Cardiac septum (tissue), 1 donor: ENCODE measurements around the gene ATP8A1. TPM values are rescaled to one million over a fixed set of nuclear protein-coding genes. Genes with fewer than 3 reads are reported as not detected.
"Not testable (repeated sequence)": the region's sequence is repeated elsewhere in the genome, so short reads cannot be mapped to it uniquely, and the experiment has no call there.

Experiments used
- DNase-seq: peaks from one replicate; pipeline ENCODE4 v3.0.0-alpha.2; 2020; ENCODE audit warnings: low spot score
- intact Hi-C: fragments of 100-400 bp; cut with DNase I; formaldehyde crosslinking; loops from one replicate; pipeline ENCODE4 v1.14.0; 2022
- total RNA-seq: library from RNA; stranded (reverse); fragmentation: NEBNext Ultra II Directional; extraction: Animal tissue kit (Norgen Biotek cat#: 25700); gene quantifications from one replicate; pipeline ENCODE4 v1.2.1, GENCODE V29; 2021
- donor health status: DM: no; HTN: no; CAD: no.

The ATP8A1 gene
- total RNA-seq, 1 donor from 2014 or later, result 22.1 TPM

DNA sequence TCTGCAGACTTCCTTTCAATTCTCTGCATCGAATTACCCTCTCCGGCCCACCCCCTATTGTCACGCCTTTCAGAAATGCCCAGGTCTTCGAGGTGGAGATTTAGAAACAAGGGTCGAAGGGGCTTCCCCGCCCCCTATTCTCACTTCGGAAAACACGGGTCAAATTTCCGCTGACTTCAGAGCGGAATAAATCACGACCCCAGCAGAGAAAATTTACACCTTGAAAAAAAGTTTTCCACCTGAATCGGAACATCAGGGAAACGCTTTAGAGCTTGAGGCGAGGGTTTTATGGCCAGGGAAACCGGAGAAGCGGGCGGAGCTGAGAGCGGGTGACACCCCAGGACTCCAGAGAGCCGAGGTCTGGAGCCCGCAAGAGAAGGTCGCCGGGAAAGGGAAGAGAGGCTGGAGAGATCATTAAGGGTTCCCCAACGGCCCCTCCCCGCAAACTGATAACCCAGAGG, 258.0 kb downstream of the ATP8A1 start:
- DNase-seq, result no peak

DNA sequence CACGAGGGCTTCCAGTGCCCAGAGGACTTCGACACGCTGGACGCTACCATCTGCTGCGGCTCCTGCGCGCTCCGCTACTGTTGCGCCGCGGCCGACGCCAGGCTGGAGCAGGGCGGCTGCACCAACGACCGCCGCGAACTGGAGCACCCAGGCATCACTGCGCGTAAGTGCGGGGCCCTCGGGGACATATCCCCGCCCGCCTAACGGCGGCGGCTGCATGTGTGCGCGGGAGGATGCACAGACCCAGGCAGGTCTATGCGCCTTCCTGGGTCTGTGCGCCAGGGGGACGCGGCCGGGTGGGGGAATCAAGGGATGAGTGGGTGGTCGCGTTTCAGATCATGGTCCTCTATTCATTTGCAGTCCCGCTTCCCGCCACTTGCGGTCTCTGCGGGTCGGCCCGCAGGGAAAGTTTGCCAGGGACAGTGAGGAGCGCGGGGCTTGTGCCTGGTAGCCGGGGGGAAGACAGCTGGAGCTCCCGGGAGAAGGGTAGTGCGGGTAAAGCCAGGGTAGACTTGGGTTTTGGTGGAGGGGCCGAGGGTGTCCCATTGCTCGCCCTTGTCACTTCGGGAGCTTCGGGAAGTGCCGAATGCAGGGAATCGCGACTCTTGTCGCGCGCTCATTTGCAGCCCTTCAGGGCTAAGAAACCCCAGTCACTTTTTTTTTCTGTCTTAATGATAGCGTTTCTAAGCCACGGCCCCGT, 258.6 kb downstream of the ATP8A1 start:
- no peak for DNase-seq
- intact Hi-C loops, result no loop called here

More for the DNA sequence above, 258.0 kb downstream of the ATP8A1 start:
- intact Hi-C loops, result no loop called here

DNA sequence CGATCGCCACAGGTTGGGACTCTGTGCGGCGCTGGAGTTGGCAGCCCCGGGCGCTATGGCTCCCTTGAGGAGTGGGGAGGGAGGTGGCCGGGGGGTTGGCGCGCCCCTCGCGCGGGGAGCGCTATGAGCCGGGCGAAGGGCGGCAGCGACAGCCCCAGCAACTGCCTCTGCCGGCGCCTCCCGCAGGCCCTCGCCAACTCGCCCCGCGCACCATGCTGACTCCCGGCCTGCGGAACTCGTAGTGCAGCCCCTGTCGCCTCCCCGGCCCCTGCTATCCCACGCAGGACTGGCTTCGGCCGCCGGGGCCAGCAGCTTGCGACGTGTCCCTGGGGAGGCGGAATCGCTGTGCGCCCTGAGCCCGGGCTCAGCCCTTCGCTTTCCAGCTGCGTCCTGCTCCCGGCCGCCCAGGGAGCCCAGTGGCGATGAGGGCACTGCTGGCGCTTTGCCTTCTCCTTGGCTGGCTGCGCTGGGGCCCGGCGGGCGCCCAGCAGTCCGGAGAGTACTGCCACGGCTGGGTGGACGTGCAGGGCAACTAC, 259.2 kb downstream of the ATP8A1 start:
- intact Hi-C loops, result no loop called here
- DNase-seq, result no peak

DNA sequence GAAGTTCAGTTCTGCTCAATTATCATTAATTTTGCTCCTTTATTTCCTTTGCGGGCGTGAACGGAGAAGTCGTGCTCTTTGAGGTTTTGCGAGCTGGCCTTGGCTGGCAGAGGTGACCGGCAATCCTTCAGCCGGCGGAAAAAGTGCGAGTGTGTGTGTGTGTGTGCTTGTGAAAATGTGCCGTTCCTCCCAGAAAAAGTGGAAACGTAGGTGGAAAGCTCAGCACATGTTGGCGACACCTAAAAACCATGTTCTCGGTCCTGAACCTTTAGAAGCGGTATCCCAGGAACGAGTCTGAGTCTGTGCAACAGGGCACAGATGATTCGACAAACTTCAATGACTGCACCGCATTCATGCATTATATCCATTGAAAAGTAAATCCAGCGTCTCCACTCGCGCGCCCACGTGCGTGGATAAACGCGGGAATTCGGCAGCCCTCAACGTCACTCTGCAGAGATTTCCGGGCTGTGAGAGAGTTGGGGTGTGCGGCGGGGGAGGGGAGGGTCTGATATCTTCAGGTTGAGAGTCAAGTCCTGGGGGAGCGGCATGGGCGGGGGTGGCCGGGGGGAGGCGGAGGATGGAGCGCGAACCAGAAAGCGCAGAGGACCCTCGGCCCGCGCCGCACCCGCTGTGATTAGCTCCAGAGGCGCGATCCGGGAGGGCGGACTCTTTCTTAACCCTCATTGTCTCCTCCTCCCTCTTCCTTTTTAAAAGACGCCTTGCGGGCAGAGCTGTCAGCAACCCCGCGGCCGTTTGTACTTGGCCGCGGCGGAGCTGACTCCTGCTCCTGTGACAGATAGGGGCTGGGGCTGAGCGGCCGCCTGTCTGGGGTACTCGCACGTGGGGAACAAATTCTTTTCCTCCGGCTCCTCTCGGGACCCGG, 259.9 kb downstream of the ATP8A1 start, which contains the start of gene SHISA3:
SHISA3 (plus strand) TSS at position 737 of the 883 bp plus-strand sequence. CDS start 569 bp downstream, outside the sequence.
- intact Hi-C loops, result no loop called here
- no peak for DNase-seq

DNA sequence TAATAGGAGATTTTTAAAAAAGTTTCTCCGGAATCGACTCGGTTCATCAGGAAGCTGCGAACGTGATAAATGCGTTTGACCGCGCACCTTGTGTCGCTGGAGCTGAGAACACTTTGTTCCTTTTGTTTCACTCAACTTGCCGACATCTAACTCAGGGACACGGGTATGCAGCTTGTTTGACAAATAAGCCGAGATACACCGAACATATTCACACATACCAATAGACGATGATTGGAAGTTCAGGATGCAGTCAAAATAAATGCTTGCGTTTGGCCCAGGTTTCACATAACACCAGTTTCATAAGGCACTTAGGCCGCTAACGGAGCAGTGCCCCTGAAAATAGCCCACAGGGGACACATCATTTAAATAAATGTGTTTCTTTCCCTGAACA, 260.5 kb downstream of the ATP8A1 start:
- intact Hi-C loops, result no loop called here
- no peak for DNase-seq

DNA sequence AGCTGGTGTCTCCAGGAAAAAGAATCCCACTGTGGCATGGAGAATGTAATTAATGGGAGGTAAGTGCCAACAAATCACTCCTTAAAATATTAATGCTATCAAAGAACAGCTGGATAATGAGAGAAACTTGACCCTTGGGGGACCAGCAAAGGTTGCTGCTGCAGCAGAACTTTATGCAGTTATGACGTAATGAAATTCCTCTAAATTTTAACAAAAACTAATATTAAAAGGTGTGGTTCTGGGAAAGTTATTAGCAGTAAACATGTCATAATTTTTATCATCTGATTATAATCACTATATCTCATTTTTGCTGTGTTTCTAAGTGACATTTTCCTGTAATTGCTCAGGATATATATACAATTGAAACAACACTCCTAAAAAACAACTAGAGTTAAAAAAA, 261.3 kb downstream of the ATP8A1 start:
- intact Hi-C loops, result no loop called here
- no peak for DNase-seq

DNA sequence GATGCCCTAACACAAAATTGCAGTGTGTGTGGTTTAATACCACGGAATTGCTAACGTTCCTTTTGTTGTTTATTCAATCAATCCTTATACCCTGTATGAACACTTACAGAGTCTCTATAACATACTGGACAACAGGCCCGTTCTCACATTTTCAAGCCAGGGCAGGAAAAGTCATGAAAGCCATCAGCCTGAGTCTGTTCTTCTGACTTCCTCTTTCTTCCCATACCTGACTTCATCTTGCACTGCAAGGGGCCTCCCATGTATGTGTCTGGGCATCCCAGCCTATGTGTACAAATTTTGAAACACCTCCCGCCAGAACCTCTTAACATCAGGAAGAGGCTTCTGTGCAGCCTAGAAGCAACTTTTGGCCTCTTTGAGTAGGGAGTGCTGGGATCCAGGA, 264.5 kb downstream of the ATP8A1 start:
- intact Hi-C loops, result no loop called here
- no peak for DNase-seq

DNA sequence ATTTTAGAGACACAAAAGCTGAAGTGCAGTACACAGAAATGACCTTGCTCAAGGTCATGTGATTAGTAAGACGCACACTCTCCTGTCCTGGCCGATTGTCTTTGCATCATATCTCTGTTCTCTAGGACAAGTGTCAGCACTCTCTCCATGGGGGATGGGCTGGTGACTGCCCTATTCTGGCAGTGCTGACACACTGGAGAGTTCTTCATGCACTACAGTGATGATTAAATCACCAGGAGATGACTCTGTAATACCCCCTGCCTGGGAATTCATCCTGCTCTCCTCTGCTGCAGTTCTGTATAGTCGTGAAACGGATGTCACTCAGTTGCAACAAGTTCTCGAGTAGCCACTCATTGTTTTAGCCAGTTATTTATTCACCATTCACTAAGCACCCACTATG, 264.9 kb downstream of the ATP8A1 start:
- DNase-seq, result no peak
- intact Hi-C loops, result no loop called here

DNA sequence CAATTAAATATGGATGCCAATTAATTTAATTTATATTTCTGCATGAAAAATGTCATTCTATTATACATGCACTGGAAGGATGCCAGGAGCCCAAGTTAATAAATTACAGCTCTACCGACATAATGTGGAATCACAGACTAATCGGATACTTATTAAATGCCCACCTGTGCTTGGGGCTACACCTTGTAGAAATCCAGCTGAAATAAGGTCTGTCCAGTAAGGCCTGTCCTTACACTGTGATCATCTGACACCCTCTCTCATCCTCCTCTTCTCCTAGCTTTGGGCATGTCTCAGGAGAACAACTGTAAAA, 265.6 kb downstream of the ATP8A1 start:
- no peak for DNase-seq
- intact Hi-C loops, result no loop called here

DNA sequence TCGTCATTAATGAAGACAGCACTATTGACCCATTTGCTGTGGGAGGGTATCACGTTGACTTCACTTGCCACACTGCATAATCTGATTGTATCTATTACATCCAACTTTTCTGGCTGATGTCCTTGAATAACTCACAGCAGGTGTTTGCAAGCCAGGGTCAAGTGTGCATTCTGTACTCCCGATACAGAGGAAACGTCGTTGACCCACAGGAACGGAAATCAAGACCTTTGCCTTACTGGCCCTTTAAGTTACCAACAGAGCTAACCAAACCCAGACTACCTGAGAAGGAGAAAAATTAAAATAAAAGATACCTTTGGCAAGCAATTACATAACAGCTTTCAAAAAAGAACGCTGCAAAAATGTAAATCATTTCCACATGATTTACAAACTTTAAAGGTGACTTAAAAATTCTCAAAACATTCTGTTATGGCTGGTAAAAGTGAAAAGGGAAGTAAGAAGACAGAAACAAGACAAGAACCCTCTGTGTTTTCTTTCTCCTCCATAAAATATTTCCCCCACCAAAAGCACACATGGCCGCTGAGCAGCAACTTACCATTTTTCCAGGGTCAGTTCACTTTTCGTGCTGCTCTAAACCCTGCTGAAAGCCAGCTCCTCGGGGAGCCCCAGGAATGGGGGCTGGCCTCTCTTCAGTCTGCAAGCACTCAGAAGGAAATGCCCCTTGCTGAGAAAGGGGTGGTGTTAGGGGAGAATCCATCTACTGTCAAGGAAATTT, 266.1 kb downstream of the ATP8A1 start:
- no peak for DNase-seq
- intact Hi-C loops, result no loop called here

DNA sequence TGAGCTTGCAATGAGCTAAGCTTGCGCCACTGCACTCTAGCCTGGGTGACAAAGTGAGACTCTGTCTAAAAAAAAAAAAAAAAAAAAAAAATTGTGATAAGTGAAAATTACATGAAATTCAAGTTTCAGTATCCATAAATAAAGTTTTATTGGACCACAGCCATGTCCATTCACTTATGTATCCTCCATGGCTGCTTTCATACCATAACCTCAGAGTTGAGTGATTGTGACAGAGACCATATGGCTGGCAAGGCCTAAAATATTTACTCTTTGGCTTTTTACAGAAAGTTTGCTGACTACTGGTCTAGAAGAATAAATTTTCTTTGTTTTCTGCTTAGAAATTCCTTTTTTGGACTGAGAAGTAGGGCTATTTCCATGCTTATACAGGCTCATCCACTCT, 271.4 kb downstream of the ATP8A1 start:
- DNase-seq, result no peak
- intact Hi-C loops, result no loop called here

DNA sequence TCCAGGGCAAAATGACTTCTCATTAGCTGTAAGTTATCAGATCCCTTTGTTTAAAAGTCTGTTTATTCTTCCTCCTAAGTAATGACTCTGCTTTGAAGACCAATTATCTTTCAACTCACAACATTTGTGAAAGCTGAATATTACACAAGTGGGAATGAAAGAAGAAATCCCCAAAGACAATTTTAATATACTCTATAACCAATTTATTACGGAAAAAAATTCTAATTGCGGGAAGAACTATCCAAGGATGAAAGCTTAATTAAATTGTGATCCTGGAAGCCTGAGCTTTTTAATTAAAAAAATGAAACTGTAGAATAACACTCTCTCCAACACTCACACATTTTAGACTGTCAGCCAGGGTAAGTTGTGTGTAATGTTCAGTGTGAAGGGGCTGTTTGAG, 275.2 kb downstream of the ATP8A1 start:
- intact Hi-C loops, result no loop called here
- DNase-seq, result no peak

DNA sequence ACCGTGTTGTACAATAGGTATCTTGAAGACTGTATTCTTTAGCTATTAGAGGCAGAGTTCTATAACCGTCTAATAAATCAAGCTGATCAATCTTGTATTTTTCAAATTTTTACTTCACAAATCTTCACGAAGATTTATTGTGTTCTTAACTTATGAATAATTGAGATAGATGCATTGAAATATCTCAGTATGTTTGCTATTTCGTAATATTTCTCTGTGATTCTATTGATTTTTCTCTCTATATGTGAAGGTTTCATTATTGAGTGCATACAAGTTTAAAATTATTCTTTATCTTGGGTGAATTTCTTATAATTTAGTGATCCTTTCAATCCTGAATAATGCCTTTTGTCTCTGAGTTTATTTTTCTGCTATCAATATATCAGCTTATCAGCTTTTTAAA, 279.4 kb downstream of the ATP8A1 start:
- no peak for DNase-seq
- intact Hi-C loops, result no loop called here

DNA sequence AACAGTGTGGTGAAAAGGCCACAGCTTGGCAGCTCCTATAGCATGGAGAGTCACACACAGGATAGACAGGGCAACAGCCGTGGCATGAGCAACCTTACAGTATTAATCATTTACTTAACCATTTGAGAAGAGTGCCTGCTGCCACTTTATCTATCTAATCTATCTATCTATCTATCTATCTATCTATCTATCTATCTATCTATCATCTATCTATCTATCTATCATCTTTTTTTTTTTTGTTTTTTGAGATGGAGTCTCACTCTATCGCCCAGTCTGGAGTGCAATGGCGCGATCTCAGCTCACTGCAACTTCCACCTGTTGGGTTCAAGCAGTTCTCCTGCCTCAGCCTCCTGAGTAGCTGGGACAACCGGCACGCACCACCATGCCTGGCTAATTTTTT, 284.6 kb downstream of the ATP8A1 start:
- DNase-seq, intact Hi-C loops: not testable (repeated sequence)

DNA sequence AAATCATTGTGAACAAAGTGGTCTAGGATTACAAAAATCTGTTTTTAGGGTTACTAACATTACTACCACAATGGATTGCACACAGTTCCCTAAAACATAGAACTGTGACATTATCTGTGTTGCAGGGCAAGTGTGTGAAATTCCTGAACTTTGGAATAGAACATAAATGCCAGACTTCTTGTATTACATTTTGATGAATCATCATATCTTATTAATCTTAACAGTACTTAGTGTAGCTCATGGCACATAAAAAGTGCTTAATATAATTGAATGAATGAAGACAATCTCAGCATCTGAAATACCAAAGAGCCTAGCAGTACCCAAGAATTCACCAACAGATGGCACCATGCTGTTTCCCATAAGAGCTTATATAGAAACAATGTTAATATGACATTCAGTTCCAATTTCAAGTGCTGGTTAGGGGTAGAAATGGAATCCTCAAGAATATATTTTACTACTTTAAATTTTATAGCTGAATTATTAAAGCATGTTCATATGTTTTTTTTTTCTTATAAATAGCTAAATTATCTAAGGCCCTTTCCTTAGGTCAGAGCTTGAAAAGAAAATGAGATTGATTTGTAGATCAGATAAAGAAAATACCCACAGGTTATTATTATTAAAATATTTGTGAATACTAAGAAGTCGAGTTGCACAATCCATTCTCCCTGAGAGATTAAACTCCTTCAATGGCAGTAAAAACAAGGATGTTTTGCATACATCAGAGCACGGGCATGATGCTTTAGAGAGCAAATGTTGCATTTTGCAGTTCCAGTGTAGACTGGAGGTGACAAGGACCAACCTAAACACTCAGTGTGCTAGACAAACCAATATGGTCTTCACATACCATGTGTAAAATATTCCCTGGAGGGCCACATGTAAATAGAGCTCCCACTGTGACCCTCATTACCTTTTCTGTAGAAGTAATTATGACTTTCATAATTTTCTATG, 285.3 kb downstream of the ATP8A1 start:
- intact Hi-C loops, result loop anchor here (2.0 kb wide), 1 partner anchor 149 kb away; no protein-coding TSS in a partner anchor
- DNase-seq, result no peak

DNA sequence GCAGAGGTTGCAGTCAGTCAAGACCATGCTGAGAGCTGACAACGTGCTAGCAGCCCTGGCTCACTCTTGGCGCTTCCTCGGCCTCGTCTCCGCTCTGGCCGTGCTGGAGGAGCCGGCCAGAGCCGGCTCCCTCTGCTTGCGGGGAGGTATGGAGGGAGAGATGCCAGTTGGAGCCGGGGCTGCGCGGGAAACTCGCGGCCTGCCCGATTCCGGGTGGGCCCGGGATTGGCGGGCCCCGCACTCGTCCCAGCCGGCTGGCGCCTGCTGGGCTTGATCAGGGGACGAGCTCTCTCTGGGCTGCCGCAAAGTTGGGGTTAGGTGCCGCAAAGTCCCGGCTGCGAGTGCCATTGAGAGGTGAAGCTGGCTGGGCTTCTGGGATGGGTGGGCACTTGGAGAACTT, 287.4 kb downstream of the ATP8A1 start:
- DNase-seq, result no peak
- intact Hi-C loops, result no loop called here

DNA sequence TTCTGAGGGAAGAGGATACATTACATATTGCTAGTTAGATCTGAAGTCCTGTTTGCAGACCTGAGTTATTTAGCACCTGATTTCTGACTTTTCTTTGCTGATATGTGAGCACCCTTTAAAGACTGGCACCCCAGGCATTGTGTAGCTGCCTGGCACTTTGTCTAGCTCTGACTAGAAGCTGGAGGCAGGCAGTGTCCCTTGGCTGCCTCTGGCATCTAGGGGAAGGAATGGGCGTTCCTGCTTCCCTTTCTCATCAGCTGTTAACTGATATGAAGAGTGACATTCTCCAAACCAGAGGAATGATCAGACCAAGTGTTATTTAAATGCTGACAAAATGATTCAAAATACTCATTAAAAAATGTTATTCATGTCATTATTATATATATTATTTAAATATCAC, 289.9 kb downstream of the ATP8A1 start:
- intact Hi-C loops, result no loop called here
- no peak for DNase-seq

DNA sequence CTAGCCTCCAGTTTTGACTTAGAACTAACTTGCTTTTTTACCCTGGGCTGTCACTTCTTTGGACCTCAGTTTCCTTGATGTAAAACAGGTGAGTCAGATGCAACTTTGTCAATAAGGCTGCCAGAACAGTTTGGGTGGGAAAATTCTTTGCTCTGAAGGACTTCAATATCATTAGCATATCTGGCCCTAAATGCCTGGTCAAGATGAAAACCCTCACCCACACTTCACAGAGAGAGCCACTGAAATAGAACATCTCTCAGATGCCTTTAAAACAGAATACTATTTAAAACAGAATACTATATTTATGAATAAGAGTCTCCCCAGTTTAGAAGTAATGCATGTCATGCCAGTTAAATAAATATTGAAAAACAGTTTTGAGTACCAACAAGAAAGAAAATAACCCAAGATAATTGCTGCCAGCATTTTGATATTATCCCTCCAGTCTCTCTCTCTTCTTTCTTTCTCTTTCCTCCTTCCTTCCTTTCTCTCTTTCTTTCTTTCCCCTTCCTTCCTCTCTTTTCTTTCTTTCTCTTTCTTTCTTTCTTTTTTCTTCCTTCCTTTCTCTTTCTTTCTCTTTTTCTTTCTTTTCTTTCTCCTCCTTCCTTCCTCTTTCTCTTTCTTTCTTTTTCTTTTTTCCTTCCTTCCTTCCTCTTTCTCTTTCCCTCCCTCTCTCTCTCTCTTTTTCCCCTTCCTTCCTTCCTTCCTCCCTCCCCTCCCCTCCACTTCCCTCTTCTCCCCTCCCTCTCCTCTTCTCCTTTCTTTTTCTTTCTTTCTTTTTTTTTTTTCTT, 292.4 kb downstream of the ATP8A1 start:
- intact Hi-C loops, result no loop called here
- DNase-seq, result no peak
